Effector CD4-positive, alpha-beta T cell (primary cell): ENCODE results near the gene COQ2.
"Not testable (repeated sequence)": the region's sequence is repeated elsewhere in the genome, so short reads cannot be mapped to it uniquely, and the experiment has no call there.

Experiments
- DNase-seq: peaks from one replicate; pipeline ENCODE4 v3.0.0-alpha.2; 2020
- total RNA-seq: gene quantifications from one replicate; lab custom pipeline; 2026; lab: John Stamatoyannopoulos, UW

The COQ2 gene, protein sequence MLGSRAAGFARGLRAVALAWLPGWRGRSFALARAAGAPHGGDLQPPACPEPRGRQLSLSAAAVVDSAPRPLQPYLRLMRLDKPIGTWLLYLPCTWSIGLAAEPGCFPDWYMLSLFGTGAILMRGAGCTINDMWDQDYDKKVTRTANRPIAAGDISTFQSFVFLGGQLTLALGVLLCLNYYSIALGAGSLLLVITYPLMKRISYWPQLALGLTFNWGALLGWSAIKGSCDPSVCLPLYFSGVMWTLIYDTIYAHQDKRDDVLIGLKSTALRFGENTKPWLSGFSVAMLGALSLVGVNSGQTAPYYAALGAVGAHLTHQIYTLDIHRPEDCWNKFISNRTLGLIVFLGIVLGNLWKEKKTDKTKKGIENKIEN
- total RNA-seq: 11.1 reads per million, percentile 34 among the genes with 10 or more reads in this experiment

DNA sequence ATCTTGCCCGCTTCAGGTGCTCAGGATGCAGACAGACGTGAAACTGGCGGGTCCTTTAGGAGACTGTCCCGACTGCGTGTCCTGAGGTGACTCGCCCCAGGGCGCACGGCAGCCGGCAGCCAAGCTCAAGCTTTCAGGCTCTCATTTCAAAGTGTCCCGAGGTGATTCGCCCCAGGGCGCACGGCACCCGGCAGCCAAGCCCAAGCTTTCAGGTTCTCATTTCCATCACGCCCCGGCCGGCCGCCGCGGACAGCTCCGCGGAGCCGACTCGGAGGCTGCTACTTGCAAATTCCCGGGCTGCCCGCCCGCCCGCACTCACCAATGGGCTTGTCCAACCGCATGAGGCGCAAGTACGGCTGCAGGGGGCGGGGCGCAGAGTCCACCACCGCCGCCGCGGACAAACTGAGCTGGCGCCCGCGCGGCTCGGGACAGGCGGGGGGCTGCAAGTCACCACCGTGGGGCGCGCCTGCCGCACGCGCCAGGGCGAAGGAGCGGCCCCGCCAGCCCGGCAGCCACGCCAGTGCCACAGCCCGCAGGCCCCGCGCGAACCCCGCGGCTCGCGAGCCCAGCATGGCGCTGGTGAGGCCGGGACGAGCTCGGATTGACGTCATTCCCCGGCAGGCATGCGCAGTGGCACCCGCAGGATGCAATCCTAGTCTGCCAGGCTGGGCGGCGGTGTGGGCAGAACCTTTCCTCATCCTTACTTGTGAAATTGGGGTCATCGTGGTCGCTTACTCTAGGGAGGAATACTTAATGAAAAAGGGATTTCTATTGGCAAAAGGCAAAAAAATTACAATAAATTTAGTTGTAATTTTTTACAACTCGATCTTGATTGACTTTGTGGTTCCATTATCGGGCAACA lies at the start of gene COQ2:
Gene COQ2, minus strand, starts transcription at position 606 of the 862 bp plus-strand sequence. Its CDS starts 34 bp downstream, at position 572.
- peak; percentile 94 for DNase-seq

DNA sequence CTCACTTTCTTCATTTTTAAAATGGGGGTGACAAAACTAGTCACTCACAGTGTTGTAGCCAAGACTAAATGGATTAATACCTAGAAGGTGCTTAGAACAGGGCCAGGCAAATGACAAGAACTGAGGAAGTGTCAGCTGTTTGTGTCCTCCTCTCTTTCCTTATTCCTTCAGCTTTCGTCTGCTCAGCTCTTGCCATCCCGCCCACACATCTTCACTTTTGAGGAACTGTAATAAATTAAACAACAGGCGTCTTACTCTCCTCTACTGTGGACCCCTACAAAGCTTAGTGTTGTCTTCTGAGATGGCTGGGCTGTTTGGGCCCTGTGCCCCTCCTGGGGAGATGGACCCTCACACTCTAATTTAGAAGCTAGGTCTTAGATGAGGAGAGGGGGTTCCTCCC lies 47.4 kb upstream of the COQ2 start:
- DNase-seq: no peak

DNA sequence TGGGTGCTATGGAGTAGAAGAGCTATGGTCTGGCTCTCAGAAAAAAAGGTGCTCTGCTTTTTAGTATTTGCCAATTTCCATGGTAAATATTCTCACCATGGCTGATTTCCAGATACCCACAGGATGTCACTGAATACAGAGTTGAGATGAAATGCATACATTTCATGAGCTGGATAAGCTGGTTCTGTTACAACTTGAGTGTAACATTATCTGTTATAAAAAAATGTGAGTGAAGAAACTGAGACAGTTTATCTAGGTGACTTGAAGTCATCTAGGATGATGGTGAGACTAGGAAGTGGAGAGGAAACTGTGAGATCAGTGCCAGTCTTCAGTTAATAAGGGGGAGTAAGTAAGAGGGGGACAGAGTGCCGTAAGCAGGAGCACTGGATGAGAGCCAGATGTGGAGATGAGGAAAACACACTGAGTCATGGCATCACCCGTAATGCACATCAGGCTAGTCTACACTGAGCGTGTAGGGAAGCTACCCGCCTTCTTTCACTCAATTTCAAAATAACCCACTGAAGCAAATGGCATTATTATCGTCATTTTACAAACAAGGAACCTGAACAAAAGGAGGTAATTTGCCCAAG lies 45.0 kb upstream of the COQ2 start:
- no peak for DNase-seq

DNA sequence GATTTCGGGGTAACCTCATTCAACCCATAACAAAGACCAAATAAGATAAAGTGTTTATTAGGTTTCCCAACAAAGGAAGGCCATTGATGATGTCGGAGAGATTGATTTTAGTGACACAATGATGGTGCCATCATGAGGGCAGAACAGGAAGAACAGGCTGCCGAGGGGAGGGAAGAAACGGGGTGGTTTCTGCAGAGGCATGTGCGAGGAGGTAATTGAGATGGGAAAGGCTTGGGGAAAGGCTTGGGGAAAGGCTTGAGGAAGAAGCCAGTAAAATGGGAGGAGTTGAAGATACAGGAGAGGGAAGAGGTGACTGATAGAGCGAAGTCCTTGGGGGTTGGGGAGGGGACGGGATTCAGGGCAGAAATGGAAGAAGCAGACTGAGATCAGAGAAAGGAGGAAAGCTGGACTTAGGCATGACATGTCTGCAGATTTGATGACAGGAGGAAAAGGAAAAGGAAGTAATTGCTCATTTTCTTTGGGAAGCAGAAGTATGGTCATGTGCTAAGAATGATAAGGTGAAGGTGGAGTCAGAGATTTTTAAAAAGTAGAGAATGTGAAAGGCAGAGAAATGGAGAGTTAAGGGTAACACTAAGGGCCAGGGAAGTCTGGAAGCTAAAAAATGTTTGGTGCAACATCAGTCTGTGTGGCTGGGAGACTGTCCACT lies 44.1 kb upstream of the COQ2 start:
- DNase-seq: no peak

DNA sequence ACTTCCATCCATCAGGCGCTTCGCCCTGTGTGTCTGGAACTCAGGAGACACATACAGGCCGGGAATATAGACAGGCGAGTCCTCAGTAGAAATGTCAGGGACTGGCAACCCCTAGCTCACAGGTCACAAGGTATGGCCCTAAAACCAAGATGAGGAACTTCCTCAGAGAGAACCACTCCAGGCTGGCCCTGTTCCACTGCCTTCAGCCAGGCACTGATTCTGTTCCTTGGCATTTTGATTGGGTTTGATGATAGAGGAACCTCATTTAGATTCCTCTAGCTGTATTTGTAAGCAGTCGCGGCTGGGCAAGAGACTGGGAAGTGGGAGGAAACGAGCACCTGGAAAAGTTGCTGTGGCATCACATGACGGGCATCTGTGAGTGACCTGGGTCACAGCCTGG lies 41.9 kb upstream of the COQ2 start:
- DNase-seq: no peak

DNA sequence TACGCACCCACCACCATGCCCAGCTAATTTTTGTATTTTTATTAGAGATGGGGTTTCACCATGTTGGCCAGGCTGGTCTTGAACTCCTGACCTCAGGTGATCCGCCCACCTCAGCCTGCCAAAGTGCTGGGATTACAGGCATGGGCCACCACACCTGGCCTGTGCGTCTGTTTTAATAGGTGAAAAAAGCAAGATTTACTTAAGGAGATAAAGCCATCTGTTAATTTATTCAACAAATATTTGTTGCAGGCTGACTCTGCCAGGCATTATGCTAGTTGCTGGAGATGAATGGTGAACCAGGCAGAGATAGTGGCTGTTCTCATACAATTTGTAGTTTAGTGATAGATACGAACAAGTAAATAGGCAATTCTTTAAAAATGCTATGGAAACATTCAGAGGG lies 40.7 kb upstream of the COQ2 start:
- DNase-seq: not testable (repeated sequence)

DNA sequence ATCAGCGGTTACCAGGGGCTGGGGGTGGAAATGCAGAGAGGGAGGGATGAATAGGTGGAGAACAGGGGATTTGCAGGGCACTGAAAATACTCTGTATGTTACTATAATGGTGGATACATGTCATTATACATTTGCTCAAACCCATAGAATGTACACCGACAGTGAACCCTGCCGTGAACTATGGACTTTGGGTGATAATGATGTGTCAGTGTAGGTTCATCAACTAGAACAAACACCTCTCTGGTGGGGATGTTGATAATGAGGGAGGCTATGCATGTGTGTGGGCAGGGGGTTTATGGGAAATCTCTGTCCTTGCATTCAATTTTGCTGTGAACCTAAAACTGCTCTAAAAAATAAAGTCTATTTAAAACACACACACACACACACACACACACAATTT lies 38.5 kb upstream of the COQ2 start:
- no peak for DNase-seq

DNA sequence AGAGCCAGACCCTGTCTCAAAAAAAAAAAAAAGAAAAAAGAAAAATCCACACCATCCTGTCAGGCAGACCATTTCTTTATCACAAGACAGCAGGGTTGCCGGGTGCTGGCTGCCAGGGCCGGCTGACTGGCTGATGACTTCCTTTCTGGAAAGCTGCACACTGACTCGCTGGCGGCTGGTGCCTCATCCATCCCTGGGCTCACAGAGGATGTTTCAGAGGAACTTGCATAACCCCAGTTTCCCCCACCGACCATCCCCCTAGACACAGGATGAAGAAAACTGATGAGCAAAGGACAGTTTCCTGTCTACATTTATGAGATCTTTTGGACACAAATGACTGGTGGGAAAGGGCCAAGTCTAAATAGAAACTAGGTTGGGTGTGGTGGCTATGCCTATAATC lies 36.0 kb upstream of the COQ2 start:
- DNase-seq: no peak

DNA sequence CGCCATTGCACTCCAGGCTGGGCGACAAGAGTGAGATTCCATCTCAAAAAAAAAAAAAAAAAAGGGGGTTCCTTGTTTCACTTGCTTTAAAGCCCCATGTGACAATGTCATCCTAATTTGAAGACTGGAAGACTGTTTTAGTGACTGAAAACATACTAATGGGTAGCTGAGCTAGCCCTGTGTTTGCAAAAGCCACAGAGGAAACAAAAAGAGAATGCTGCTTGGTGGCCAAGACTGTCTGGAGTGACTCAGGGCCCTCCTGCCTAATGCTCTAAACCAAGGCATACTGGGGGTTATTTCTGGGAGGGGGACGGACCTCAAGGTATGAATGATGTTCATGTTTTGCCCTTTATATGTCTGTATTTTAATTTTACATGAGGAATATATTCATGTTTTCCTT lies 34.1 kb upstream of the COQ2 start:
- no peak for DNase-seq

DNA sequence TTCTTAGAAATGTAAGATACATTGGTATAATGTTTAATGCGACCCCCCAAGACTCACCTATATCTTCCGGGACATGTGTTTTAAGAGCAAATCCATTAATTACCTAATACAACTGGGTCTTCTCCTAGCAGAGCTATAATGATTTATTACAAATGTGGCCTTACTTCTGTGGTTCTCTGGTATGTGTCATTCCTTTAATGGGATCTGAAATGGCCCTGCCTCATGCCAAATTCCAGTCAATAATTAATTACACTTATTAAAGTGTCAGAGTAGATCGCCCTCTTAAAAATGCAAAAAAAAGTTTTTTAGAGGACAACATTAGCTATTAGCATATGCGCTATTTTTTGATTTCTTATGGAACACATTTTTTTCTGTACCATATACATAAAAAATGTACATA lies 33.1 kb upstream of the COQ2 start:
- DNase-seq: no peak

DNA sequence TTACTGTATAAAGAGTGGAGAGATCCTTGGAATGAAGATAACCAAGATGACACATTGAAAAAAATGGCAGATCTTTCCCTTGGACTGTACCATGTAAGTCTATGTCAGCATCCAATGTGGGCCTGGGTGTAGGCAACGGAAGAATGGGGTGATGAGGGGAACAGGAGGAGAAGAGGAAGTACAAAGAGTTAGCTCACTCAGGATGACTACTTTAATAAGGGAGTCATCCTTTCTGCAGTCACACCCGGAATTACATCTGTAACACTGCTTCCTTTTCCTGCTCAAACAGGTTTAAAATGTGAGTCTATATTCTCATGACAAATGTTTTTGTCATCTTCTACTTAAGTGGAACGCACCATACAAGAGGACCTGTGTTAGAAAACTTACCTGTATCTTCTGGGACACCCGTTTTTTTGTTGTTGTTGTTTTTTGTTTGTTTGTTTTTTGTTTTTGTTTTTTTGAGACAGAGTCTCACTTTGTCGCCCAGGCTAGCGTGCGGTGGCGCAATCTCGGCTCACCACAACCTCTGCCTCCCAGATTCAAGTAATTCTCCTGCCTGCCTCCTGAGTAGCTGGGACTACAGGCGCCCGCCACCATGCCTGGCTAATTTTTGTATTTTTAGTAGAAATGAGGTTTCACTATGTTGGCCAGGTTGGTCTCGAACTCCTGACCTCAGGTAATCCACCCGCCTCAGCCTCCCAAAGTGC lies 32.0 kb upstream of the COQ2 start:
- DNase-seq: no peak

DNA sequence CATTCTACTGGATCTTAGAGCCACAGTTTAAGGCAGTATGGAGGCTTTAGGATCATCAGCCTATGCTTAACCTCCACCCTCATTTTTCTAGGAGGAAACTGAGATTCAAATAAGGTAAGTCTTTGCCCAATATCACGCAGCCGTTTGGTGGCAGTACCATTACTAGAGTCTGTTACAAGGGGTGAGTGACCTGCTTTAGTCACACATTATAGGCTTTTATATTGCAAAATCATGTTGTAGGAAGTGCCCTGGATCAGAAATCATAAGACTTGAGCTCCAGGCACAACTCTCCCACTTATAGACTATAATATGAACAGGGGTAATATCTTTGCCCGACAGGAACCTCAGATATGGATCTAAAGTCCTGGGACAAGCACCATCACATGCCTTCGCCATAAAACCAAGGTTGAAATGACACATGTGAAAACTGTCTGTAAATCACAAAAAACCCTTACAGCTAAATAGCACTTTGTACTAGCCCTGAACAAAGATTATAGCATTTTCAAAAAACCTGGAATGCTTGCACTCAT lies 30.8 kb upstream of the COQ2 start:
- DNase-seq: no peak

DNA sequence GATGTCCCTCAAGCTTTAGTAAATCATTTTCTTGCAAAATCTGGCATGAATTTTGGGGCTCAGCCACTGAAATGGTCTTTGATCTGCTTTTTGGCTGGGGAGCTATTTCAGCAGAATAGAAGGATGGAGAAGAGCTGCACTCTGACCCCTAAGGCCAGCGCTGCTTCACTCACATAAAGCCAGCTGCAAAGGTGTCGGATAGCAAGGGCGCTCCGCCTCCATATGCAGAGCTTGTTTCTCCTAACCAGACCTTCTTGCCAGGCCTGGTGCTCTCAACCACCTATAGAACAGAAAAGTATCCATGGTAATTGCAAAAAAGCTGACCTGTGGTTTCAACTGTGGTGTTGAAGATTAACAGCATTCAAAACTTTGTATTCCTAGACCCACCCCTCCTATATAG lies 24.1 kb upstream of the COQ2 start:
- DNase-seq: no peak

DNA sequence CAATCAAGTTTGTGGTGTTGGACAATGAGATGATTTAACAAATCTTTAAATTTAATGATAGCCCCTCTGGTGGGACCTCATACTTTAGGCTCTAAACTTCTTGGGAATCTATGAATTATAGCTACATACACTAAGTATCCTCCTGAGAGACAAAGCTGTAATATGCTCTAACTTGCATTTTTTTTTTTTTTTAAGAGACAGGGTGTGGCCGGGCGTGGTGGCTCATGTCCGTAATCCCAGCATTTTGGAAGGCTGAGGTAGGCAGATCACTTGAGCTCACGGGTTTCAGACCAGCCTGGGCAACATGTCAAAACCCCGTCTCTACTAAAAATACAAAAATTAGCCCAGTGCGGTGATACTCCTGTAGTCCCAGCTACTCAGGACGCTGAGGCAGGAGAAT lies 23.3 kb upstream of the COQ2 start:
- no peak for DNase-seq

DNA sequence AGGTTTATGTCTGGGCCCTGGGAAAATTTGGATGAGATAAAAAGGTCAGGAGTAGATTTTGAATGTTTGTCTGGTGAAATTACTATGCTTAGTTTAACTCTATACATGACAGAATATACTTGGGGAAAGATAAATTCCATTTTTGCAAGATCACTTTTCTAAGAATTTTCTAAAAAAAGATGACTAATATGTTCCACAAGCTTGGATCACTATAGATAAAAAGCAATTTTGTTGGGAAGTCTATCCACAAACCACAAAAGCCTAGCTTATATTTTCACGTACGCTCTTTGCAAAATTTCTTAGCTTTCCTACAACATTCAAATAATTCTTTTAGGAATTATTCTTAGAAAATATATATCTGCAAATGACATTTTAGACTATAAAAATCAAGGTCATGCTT lies 20.6 kb upstream of the COQ2 start:
- DNase-seq: no peak

DNA sequence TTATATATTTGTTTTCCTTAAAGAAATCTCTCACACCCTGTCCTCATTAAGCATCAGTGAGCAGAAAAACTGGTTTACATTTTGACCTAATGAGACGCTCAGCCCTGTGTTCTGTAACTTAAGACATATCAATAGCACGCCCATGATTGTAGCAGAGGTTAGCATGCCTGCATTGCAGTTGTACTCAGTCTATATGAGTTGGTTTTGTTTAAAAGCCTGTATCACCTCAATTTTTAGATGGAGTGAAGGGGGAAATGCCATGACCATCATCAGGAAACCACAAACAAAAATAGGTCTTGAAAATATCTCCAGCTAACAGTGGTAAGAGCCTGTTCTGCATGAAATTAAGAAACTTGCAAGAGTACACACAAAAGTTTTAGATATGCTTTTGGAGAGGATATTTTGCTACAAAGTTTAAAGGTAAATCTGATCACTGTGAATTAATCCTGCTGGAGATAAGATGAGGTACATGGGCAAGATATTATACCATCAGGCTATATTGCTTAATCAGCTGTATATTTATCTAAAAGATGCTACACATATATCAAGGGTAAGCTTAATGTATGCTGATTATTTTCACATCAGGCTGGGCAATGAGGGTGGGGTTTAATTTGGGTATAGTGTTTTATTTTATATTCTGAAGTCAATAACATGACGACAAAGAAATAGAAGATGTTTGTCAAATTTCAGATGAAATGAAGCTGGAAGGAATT lies 13.1 kb upstream of the COQ2 start:
- no peak for DNase-seq

DNA sequence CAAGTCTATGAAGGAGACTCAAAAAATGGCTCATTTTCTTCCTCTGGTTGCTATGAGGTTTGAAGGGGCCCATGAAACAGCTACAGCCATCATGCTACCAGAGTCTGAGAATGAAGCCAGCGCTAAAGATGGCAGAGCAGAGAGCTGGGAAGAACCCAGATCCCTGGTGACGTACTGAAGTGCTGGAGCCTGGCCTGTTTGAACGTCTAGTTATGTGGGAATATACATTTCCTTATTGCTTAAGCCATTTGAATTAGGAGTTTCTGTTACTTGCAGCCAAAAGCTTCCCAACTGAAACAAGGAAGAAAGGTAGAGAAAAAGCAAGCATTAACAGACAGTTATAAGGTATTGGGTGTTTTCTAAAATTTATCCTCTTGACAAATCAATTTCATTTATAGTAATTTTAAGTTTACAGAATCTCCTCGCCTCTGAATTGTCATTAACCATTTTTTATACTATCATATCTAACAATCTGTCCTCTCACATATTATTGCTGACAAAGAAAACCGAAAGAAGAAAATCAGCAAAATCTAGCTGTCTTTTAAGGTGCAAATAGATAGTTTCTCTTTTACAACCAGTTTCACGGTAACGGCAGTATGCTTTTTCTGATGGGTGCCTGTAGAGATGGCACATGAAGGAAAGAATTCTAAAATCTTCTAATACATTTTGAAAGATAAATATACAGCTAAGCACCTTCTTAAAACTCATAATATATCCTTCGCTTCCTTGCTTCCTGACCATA lies 8.9 kb upstream of the COQ2 start:
- DNase-seq: no peak

DNA sequence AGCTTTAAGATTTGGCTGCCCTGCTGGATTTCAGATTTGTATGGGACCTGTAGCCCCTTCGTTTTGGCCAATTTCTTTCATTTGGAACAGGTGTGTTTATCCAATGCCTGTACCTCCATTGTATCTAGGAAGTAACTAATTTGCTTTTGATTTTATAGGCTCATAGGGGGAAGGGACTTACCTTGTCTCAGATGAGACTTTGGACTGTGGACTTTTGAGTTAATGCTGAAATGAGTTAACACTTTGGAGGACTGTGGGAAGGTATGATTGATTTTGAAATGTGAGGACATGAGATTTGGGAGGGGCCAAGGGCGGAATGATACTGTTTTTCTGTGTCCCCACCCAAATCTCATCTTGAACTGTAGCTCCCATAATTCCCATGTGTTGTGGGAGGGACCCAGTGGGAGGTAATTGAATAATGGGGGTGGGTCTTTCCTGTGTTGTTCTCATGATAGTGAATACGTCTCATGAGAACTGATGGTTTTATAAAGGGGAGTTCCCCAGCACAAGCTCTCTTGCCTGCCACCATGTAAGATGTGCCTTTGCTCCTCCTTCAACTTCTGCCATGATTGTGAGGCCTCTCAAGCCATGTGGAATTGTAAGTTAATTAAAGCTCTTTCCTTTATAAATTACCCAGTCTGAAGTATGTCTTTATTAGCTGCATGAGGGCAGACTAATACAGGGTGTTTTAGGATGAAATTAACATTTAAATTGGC lies 5.6 kb upstream of the COQ2 start:
- not testable (repeated sequence) for DNase-seq

DNA sequence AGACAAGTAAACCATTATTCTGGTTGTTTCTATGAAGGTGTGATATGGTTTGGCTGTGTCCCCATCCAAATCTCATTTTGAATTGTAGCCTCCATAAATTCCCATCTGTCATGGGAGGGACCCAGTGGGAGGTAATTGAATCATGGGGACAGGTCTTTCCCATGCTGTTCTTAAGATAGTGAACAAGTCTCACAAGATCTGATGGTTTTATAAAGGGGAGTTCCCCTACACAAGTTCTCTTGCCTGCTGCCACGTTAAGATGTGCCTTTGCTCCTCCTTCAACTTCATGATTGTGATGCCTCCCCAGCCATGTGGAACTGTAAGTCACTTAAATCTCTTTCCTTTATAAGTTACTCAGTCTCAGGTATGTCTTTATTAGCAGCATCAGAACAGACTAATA lies 3.8 kb upstream of the COQ2 start:
- DNase-seq: not testable (repeated sequence)

DNA sequence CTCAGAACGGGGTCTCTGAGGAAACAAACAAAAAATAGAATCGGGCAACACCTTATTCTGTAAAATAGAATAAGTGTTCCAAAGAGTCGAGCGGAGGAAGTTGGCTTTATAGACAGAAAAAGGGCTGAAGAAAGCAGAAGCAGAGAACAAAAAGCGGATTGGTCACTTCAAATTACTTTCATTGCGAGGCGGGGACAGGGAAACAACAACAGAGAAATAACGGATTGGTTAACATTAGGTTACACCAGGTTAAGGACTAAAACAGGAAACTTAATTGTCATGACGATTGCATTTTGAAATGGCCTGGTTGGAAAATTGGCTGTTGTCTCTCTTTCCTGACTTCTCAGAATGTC lies 433 bp upstream of the COQ2 start:
- DNase-seq: no peak
